OCI-LY1 (cell line): ENCODE data around the gene SMAD6.

Source experiments
- H2AFZ ChIP-seq: fragments of 200-600 bp; sonication (generic), shearing (Covaris generic); 2 replicates; pipeline ENCODE4 v1.6.0; 2014; ENCODE audit warnings: antibody characterized with exemption, mild to moderate bottlenecking, low read length
- H3F3A ChIP-seq: fragments of 200-600 bp; sonication (generic), shearing (Covaris generic); 2 replicates; pipeline ENCODE4 v1.6.0; 2014; ENCODE audit warnings: mild to moderate bottlenecking, antibody characterized with exemption, low read length, moderate library complexity; ENCODE audit not compliant: insufficient read depth
- H3K27ac ChIP-seq: fragments of 200-600 bp; sonication (generic); 2 replicates; pipeline ENCODE4 v1.5.1; 2014; ENCODE audit warnings: low read length, mixed run types, mild to moderate bottlenecking, low read depth; ENCODE audit not compliant: poor library complexity, severe bottlenecking
- H3K27me3 ChIP-seq: fragments of 200-600 bp; sonication (generic); 2 replicates; pipeline ENCODE4 v1.6.0; 2014; ENCODE audit warnings: antibody characterized with exemption, mild to moderate bottlenecking, low read length, moderate library complexity; ENCODE audit not compliant: insufficient read depth
- H3K36me3 ChIP-seq: fragments of 200-600 bp; sonication (generic); 2 replicates; pipeline ENCODE4 v1.6.1; 2014; ENCODE audit warnings: mild to moderate bottlenecking, antibody characterized with exemption, low read length, moderate library complexity, mixed read lengths; ENCODE audit not compliant: insufficient read depth
- H3K4me1 ChIP-seq: fragments of 200-600 bp; sonication (generic); 2 replicates; pipeline ENCODE4 v1.5.1; 2014; ENCODE audit warnings: mild to moderate bottlenecking, low read length, moderate library complexity; ENCODE audit not compliant: insufficient read depth, severe bottlenecking
- H3K4me2 ChIP-seq: fragments of 200-600 bp; sonication (generic), shearing (Covaris generic); 2 replicates; pipeline ENCODE4 v1.6.1; 2014; ENCODE audit warnings: low read length
- H3K4me3 ChIP-seq: fragments of 200-600 bp; sonication (generic); 2 replicates; pipeline ENCODE4 v1.5.1; 2014; ENCODE audit warnings: low read length, low read depth, mild to moderate bottlenecking, mixed read lengths; ENCODE audit not compliant: poor library complexity, severe bottlenecking
- H3K79me2 ChIP-seq: fragments of 200-600 bp; shearing (Covaris generic); 2 replicates; pipeline ENCODE4 v1.6.1; 2016; ENCODE audit warnings: mixed run types, low read length, mixed read lengths; ENCODE audit not compliant: insufficient read depth
- H3K9ac ChIP-seq: fragments of 200-600 bp; sonication (generic), shearing (Covaris generic); 2 replicates; pipeline ENCODE4 v1.6.1; 2014; ENCODE audit warnings: mild to moderate bottlenecking, low read length, mixed read lengths
- H3K9me2 ChIP-seq: fragments of 200-600 bp; sonication (generic), shearing (Covaris generic); 2 replicates; pipeline ENCODE4 v1.6.1; 2014; ENCODE audit warnings: low read depth, mild to moderate bottlenecking, low read length, mixed read lengths
- H3K9me3 ChIP-seq: fragments of 200-600 bp; shearing (Covaris generic); 2 replicates; pipeline ENCODE4 v1.6.1; 2014; ENCODE audit warnings: low read length, mixed read lengths
- H4K20me1 ChIP-seq: fragments of 200-600 bp; sonication (generic), shearing (Covaris generic); 2 replicates; pipeline ENCODE4 v1.6.0; 2016; ENCODE audit warnings: mild to moderate bottlenecking, low read length; ENCODE audit not compliant: insufficient read depth
- EZH2 ChIP-seq: fragments of 200-600 bp; sonication (generic), shearing (Covaris generic); IDR thresholded peaks from 2 replicates; pipeline ENCODE4 v1.8.0; 2017; ENCODE audit warnings: borderline replicate concordance, mixed run types, mild to moderate bottlenecking, antibody characterized with exemption, low read length, moderate library complexity, mixed read lengths
- TF ChIP-seq, protein P1 (sequence below): fragments of 200-600 bp; sonication (generic), shearing (Covaris generic); IDR thresholded peaks from 2 replicates; pipeline ENCODE4 v1.5.1; 2017; ENCODE audit warnings: mild to moderate bottlenecking, antibody characterized with exemption, low read length, moderate library complexity, mixed read lengths

SMAD6 gene

DNA sequence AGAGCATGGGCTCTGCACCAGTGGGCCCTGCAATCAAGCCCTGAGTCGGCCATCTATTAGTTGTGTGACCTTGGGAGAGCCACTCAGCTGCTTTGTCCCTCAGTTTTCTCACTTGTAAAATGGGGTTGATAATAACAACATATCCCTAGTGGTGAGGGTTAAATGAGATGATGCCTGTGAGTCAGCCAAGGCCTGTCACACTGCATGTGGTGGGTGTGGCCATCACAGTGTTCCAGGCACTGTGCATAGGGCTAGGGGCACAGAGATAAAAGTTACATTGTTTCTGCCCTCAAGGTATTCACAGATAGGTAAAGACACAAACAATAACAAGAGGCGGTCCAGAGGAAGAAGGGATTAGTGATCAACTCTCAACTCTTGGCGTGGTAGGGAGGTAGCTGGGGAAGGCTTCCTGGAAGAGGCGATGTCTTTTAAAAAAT, 19.5 kb downstream of the SMAD6 start:
- peak overlapping the region; percentile 34; the same call in 1 of the 2 replicates for H3K9ac ChIP-seq
- no peaks in the 10 kb centered on the region for H3K9me3 ChIP-seq
- no peaks in the 10 kb centered on the region; the same call in 1 of the 2 replicates for H3F3A ChIP-seq
- TF ChIP-seq, protein P1, sequence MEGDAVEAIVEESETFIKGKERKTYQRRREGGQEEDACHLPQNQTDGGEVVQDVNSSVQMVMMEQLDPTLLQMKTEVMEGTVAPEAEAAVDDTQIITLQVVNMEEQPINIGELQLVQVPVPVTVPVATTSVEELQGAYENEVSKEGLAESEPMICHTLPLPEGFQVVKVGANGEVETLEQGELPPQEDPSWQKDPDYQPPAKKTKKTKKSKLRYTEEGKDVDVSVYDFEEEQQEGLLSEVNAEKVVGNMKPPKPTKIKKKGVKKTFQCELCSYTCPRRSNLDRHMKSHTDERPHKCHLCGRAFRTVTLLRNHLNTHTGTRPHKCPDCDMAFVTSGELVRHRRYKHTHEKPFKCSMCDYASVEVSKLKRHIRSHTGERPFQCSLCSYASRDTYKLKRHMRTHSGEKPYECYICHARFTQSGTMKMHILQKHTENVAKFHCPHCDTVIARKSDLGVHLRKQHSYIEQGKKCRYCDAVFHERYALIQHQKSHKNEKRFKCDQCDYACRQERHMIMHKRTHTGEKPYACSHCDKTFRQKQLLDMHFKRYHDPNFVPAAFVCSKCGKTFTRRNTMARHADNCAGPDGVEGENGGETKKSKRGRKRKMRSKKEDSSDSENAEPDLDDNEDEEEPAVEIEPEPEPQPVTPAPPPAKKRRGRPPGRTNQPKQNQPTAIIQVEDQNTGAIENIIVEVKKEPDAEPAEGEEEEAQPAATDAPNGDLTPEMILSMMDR, result no peak
- TF ChIP-seq EZH2, result no peak
- H3K36me3 ChIP-seq, result peaks cover 25% of the 10 kb centered on the region; the same call in 1 of the 2 replicates
- H4K20me1 ChIP-seq, result no peaks in the 10 kb centered on the region
- no peak overlapping the region for H2AFZ ChIP-seq
- peak overlapping the region; percentile 96 for H3K27ac ChIP-seq
- peaks cover 60% of the 10 kb centered on the region for H3K4me1 ChIP-seq
- no peaks in the 10 kb centered on the region for H3K79me2 ChIP-seq
- no peaks in the 10 kb centered on the region for H3K9me2 ChIP-seq
- peak overlapping the region; percentile 1 for H3K4me3 ChIP-seq
- peak overlapping the region; percentile 23; the same call in 1 of the 2 replicates for H3K4me2 ChIP-seq
- no peaks in the 10 kb centered on the region for H3K27me3 ChIP-seq

DNA sequence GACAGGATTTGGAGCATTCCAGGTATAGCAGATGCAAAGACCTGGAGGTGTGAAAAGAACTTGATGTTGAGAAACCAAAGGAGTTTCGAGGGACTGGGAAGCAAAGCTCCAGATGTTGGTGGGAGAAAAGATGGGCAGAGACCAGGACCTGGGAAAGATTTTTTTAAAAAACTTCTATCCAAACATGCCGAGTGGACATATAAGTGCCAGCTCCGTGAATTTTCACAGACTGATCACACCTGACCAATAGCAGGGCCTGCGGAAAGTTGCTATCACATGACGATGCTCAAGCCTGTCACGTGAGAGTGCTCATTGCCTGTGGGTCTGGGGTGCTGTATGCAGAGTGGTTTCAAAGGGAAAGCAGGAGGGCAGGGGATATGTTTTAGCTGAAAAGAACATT, 19.9 kb downstream of the SMAD6 start:
- peaks cover 20% of the 10 kb centered on the region; the same call in 1 of the 2 replicates for H3K36me3 ChIP-seq
- no peaks in the 10 kb centered on the region; the same call in 1 of the 2 replicates for H3F3A ChIP-seq
- peak overlapping the region; percentile 34; the same call in 1 of the 2 replicates for H3K9ac ChIP-seq
- no peak overlapping the region for H2AFZ ChIP-seq
- no peaks in the 10 kb centered on the region for H4K20me1 ChIP-seq
- no peaks in the 10 kb centered on the region for H3K27me3 ChIP-seq
- no peak overlapping the region for H3K4me3 ChIP-seq
- TF ChIP-seq, protein P1, result no peak
- no peak for TF ChIP-seq EZH2
- no peaks in the 10 kb centered on the region for H3K9me3 ChIP-seq
- no peaks in the 10 kb centered on the region for H3K79me2 ChIP-seq
- peak overlapping the region; percentile 96 for H3K27ac ChIP-seq
- H3K9me2 ChIP-seq, result no peaks in the 10 kb centered on the region
- H3K4me1 ChIP-seq, result peaks cover 56% of the 10 kb centered on the region
- peak overlapping the region; percentile 23; the same call in 1 of the 2 replicates for H3K4me2 ChIP-seq

DNA sequence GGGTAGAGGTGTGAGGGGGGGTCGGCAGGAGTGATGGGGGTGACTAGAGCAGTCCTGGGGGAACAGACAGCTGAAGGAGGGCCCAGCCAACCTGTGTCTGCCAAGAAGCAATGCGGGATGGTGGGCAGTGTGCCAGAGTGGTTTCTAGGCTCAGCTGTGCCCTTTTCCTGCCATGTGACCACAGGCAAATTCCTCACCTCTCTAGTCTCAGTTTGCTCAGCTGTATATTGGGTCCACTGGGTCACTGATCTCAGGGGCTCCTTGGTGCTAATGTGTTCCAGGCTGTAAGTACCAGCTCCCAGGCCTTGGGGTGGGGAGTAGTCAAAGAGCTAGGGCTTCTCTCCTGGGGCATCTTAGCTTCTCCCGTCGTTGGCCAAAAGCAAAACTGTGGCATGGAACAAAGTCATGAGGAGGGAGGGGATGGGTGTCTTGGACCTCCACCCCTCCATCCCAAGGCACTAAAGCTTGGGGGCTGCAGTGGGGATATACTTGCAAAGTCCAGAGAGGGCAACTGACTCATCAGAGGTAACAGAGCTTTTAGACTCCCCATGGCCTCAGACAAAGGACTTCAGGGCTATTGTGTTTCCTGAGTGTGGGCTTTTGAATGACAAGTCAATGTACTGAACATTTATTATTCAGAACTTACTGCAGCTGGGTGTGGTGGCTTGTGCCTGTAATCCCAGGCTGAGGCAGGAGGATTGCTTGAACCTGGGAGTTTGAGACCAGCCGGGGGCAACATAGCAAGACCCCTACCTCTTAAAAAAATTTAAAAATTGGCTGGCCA, 20.9 kb downstream of the SMAD6 start:
- Histone ChIP-seq H3K27me3 (no peaks in the 10 kb centered on the region), H4K20me1 (no peaks in the 10 kb centered on the region), H3K4me1 (peaks cover 53% of the 10 kb centered on the region), H3K9me2 (no peaks in the 10 kb centered on the region), H3K4me3 (peak overlapping the region; percentile 13), H3K4me2 (peak overlapping the region; percentile 23; the same call in 1 of the 2 replicates), H3K9ac (peak overlapping the region; percentile 34; the same call in 1 of the 2 replicates), H3K79me2 (no peaks in the 10 kb centered on the region), H3K36me3 (peaks cover 11% of the 10 kb centered on the region; the same call in 1 of the 2 replicates), H3F3A (no peaks in the 10 kb centered on the region; the same call in 1 of the 2 replicates), H2AFZ (no peak overlapping the region), H3K9me3 (no peaks in the 10 kb centered on the region), H3K27ac (peak overlapping the region; percentile 96)
- TF ChIP-seq, protein P1, result no peak
- no peak for TF ChIP-seq EZH2
